EL (cell line): ENCODE results near the gene UGT1A3.

Experiments
- DNase-seq: peaks from one replicate; pipeline ENCODE4 v3.0.0-alpha.2; 2016

Gene UGT1A3

DNA sequence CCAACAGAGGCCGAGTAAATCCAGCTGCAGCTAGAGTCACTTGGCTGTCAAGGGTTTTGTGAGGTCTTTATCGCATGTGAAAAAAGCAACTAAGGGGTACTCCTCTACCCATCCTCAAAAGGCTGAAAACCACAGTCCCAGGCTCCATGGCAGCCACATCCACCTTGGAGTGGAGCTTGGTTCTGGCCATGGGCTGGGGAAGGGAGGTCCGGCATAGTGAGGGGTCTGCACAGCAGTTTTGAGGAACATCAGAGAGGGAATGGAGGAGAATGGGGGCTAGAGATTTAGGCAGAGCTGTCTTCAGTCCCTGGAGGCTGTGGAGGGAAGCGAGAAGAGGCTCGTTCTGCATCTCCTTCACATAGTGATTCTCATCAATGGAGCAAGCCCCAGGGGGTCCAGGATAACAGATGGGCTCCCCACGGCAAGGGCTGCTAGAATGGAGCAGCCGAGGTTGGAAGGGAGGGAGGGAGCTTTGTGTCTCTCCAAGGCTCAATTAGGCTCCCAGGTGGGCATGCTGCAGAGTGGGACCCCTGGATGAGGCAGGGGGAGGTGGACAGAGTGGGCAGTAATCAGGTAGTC is 70.3 kb downstream of the UGT1A3 start:
- no peak for DNase-seq

DNA sequence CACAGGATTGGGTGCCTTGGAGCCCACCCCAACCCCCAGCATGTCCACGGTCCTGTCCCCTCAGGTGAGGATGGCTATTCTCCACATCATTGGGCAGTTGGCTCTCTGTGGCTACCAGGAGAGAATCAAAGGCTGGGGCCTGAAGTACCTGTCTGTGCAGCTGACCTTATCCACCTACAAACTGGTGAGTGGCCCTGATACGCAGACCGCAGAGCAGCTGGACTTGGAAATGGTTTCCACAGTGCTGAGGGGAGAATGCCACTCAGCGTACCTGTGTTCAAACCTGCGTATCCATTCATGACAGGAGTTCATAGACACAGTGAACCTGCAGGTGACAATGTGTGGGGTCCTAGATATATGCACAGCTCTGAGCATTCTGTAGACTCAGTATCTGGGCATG is 70.9 kb downstream of the UGT1A3 start:
- DNase-seq = no peak

DNA sequence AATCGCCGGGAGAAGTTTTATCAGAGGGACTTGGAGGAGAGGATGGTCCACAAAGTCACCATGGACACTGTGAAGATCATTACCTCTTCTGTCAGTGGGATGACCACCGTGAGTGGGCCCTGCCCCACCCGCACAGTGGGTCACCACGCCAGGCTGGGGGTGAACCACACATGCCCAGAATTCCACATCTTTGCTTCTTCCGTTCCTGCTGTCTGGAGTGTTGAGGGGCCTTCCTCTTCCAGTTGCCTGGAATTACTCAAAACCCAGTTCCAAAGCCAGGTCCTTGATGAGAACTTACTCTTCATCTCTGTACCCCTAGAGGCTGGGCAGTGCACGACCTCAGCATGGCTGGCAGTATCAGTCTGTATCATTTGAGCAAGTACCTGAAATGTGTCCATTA is 71.4 kb downstream of the UGT1A3 start:
- DNase-seq = no peak

GRCh38 chr2:233801357-233802131 is 72.7 kb downstream of the UGT1A3 start:
- no peak for DNase-seq

DNA sequence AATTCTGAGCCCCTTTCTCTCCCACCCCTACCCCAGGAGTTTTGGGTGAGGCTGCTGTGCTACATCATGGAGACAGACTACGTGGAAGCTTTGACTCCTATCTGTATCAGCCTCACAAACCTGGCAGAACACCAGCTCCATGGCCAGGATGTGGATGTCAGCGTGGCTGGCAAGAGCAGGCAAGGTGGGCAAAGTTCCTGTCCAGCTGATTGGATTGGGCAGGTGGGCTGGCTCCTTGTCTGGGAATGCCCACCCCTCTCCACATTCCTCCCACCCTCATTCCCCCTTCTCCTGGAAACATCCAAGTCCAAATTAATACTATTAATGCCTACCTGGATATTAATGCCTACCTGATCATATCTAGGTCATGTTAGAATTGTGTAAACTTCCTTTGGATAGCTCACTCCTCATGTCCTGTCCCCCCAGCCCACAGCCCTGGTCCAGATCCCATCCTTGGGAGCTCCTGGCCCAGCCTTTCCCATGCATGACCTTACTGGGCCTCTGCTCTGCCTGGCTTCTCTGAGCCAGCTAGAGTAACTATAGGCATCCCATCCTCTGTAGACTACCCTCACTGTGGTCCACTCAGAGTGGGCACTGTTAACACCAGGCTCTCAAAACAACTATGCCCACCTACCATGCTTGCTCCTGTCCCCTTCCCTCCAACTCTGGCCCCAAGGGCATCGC is 73.4 kb downstream of the UGT1A3 start:
- no peak for DNase-seq

DNA sequence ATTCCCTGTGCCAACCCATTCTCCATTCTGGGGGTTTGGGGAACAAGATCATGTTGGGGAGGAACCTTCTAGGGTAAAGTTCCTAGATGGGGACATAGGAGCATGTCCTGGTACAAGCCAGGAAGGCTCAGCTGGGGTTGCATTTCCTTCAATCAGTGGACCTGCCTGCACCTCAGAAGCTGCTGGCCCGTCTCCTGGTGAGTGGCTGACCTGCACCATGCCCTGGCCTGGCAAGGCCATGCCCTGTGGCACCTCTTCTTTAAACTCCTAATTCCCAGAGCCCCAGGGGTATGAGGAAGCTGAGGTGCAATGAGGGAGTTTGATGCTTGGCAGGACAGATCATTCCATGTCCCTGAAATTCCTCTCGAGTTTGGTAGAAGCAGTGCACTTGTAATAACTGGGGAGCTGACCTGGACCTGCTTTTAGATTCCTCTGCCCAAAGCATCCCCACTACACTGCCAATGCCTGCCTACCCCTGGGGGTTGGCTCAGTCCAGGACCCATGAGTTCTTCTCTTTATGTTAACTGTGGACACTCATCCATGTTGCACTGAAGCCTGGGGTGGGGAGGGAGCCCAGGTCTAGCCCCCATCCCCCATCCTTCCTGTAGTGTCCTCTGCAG is 74.6 kb downstream of the UGT1A3 start:
- DNase-seq = no peak

DNA sequence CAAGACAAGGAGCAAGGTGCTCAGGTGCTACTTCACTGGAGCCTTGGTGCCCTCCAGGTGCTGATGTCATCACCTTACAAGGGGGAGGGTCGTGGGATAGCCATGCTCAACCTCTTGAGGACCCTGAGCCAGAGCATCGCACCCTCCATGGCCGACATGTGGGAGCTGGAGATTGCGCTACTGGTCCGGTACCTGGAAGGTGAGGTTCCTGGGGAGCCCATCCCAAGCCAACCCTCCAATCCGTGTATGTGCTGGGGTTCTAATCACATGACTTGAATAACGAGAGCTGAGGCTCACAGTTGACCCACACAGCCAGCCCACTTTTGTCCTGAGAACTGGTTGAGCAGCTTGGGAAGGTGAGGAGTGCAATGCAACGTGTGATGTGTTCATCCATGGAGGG is 75.2 kb downstream of the UGT1A3 start:
- no peak for DNase-seq

DNA sequence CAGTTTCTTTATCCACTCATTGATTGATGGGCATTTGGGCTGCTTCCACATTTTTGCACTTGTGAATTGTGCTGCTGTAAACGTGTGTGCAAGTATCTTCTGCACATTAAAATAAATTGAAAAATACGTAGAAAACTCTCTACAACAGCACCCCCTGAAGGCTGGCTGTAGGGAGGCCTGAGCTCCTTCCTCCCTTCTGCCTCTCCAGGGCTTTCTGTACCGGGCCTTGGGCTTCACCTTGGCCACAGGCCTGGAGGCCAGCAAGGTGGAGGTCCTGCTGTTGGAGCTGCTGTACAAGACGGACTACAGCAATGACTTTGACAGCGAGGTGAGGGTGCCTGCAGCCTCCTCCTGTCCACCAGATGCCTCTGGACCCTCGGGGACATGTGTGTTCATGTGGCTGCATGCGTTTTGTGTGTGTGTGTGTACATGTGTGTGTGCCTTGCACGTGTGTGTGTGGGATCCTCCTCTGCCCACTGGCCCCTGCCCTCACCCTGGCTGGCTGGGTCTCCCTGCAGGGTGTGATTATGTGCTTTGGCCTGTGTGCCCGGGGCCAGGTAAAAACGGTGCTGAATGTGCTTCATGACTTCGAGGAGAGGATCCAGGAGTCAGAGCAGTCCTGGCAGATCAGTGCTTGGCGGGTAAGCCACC is 78.5 kb downstream of the UGT1A3 start:
- DNase-seq = no peak

- no peak for DNase-seq
Measured at GRCh38 chr2:233807966-233808935, 79.4 kb downstream of the UGT1A3 start.

DNA sequence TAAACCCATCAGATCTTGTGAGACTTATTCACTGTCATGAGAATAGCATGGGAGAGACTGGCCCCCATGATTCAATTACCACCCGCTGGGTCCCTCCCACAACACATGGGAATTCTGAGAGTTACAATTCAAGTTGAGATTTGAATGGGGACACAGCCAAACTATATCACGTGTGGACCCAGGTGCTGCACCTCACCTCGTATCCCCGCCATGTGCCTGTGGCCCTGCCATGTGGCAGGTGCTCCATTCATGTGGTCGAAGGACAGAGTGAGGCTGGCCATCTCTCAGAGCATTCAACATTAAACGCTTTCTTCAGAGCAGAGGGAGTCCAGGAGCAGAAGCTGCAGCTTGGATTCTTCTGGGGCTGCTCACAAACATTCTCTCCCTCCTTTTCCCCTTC is 81.5 kb downstream of the UGT1A3 start:
- no peak for DNase-seq

GRCh38 chr2:233811087-233811486 is 82.2 kb downstream of the UGT1A3 start:
- DNase-seq = no peak

- no peak for DNase-seq
Measured at GRCh38 chr2:233811732-233812131, 82.9 kb downstream of the UGT1A3 start.

DNA sequence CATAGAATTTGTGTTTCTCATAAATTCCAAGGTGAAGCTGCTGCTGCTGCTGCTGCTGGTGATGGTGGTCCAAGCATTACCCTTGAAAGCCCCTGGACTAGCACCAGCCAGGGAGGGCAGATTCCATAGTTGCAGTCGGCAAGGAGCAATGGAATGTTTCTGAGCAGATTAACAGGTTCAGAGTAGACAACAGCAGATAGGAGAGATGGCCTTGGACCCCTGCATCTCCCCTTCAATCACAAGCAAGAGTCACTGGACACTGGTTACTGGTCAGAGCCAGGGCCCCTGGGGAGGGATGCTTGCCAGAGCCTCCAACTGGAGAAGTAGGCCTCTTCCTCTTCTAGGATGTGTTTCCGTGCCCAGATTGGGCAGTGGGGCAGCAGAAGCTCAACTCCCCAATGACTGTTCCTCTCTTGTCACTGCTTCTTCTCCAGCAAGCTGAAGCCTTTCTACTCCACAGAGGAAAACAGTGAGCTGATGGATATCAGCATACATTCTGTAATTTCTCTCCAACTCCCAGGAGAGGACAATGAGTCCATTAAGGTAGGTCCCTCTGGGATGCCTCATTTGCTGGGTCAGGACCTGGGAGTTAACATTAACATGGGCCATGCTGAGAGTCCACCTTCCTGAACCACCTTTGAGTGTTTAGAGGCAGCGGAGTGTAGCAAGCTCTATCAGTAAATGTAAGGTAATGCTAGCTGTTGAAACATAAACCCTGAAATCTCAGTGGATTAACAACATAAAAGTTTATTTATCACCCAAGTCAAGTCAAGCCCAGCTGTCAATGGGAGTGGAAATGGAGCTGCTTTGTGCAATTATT is 84.6 kb downstream of the UGT1A3 start:
- DNase-seq = no peak

DNA sequence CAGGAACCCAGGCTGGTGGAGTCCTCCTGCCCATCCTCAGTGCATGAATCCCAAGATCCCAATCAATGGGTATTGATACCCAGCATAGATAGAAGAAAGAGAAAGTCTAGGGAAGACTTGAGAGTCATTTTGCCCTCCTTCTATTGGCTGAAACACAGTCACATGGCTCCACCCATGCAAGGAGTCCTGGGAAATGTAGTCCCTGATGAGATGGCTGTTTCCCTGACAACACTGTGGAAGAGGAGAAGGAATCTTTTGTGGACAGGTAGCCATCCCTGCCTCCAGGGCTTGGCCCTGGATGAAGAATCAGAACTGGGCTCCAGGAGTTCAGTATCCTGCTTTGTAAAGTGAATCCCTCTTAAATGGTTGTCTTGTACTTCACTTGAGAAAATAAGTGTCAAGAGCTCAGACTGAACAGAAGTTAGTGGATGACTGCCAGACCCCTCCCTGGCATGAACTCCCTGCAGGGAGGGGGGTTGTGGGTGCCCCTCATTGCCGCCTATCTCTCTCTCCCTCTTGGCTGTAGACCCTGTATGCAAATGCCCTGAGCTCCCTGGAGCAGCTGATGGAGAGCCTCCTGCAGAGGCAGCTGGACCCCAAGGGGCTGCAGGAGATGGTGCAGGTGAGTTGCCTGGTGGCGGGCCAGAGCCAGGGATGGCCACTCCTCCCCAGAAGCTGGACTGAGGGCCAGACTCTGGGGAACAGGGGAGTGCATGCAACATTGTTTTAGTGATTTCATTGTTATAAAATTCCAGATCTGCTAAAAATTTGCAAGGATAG is 85.4 kb downstream of the UGT1A3 start:
- no peak for DNase-seq

- DNase-seq = no peak
Measured at GRCh38 chr2:233815861-233816260, 87.0 kb downstream of the UGT1A3 start.

- no peak for DNase-seq
Measured at GRCh38 chr2:233816334-233816733, 87.5 kb downstream of the UGT1A3 start.

DNA sequence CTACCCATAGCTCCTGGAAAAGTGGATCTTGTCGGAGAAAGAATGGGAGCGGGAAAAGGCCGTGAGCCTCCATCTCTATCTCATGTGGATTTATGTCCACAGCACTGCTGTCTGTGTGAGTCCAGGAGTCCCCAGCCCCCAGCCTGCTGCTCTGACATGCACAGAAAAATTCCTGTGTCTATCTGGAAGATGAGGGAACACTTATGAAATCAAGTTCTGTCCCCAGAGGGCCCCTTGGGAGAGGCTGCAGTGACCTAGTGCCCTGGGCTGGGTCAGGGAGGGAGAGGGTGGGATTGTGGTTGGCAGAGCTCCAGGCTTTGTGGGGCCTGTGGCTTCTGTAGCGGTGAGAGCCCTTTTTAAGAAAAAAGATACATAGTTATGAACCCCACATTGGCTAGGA is 87.9 kb downstream of the UGT1A3 start:
- no peak for DNase-seq

DNA sequence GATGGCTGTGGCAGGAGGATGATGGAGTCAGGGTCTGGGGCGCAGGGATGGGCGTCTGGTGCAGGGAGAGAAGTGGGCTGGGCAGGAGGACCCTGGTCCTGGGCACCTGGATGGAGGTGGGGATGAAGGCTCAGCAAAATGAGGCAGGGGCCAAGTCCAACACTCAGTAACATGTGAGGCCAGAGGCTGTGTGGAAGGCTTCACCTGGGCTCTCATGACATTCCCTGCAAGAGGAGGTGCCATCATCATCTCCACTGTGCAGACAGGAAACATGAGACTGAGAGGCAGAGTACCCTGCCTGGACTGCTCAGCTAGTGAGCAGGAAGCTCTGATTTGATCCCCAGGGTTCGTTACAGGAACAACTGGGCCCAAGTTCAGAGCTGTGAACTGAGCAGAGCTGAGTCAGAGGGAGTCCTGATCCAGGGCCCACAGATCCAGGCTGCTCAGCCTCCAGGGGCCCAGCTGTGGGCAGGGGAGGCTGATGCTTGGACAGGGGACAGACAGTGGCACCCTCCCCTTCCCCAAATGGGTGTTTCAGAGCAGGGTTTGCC is 88.6 kb downstream of the UGT1A3 start:
- DNase-seq = no peak

DNA sequence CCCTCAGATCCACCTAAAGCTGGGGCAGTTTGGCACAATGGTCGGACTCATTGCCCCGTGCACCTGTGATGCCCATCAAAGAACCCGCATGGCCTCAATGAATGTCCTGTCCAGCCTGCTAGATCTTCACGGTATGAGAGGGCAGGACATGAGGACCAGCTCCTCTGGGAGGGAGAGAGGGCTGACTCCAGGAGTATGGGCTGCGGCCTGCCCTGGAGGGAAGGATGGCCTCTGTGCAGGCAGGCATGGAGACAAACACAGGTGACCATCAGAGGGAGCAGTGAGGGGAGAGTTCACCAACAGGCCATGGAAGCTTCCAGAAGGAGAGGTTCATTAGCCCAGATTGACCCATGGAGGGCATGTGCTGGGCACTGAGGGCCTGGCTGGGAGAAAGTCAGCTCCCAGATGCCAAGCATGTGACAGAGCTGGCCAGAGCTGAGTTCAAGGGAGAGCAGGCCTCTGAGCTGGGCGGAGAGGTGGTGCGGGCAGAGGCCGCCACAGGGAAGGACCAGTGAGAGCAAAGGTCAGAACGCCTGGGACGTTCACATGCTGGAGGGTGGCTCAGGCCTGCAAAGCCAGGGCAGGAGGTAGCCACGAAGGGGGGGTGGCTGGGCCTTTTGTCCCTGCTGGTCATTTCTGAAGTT is 89.3 kb downstream of the UGT1A3 start:
- no peak for DNase-seq
